Measurements from ENCODE around the gene PRRT2.

DNA sequence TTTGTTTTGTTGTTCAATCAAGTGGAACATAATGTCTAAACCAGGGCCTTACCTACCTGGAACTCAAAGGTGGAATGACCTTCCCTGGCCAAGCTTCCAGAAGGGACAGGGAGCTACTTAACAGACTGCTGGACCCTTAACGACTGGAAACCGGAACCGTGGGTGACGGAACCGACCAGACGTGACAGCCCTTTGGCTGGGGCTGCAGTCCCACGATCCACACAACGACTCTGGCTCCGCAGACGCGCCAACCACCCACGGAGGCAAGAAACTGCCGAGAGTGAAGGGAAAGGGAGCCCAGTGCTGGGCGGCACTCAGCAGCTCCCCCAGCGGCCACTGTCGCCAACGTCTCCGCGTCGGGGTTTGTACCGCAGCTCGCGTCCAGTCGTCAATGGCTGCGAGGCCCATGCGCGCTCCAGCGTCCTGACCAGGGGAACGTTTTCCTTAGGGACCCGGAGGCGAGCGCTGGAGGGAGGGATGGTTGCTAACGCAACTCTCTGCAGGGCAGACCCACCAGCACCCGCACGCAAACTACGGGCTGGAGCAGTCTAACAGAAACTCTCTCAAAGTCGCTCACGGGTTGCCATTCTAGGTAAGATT, 27.0 kb upstream of the PRRT2 start:
- peak; percentile 60 for TF ChIP-seq CTCF (IDR thresholded peaks at IDR 0.05; ENCODE audit: low read length)
- no peak for TF ChIP-seq EZH2phosphoT487 (IDR thresholded peaks at IDR 0.05; ENCODE audit: low read length)
